K562 (cell line): Measurements from ENCODE around the gene HLA-DOB. TPM values are rescaled to one million over a fixed set of nuclear protein-coding genes. Genes with fewer than 3 reads are reported as not detected.

Experiments used
- CBX8 ChIP-seq: fragments of 200-600 bp; sonication (generic); IDR thresholded peaks from 2 replicates; pipeline ENCODE4 v1.6.1; 2012; ENCODE audit warnings: borderline replicate concordance, mixed run types, low read depth, mild to moderate bottlenecking, moderate library complexity, mixed read lengths, low read length, control low read depth, inconsistent platforms; ENCODE audit not compliant: poor library complexity, severe bottlenecking; ENCODE audit errors: extremely low read depth
- ESRRA ChIP-seq: fragments of 450-650 bp; IDR thresholded peaks from 2 replicates; pipeline ENCODE4 v1.6.1; 2014; ENCODE audit warnings: low read depth, mild to moderate bottlenecking, moderate library complexity, borderline replicate concordance
- GATAD2A ChIP-seq: fragments of 450-650 bp; IDR thresholded peaks from 2 replicates; pipeline ENCODE4 v1.6.1; 2017
- HNRNPH1 ChIP-seq: fragments of 200-400 bp; formaldehyde crosslinking; optimal IDR thresholded peaks from 2 replicates; pipeline ENCODE3; 2017; ENCODE audit warnings: low read depth, mild to moderate bottlenecking, low read length, moderate library complexity
- HNRNPK ChIP-seq: fragments of 200-400 bp; formaldehyde crosslinking; IDR thresholded peaks from one replicate; pipeline ENCODE4 v1.6.1; 2018; ENCODE audit warnings: mild to moderate bottlenecking, low read depth, low read length; ENCODE audit not compliant: poor library complexity, severe bottlenecking
- KHSRP ChIP-seq: fragments of 450-650 bp; IDR thresholded peaks from 2 replicates; pipeline ENCODE4 v1.6.1; 2017
- L3MBTL2 ChIP-seq: fragments of 450-650 bp; IDR thresholded peaks from 2 replicates; pipeline ENCODE4 v1.6.1; 2016; ENCODE audit warnings: mild to moderate bottlenecking, moderate library complexity
- LCOR ChIP-seq: sonication (generic); formaldehyde crosslinking; IDR thresholded peaks from 2 replicates; pipeline ENCODE4 v1.8.0; 2022; ENCODE audit warnings: mild to moderate bottlenecking, missing genetic modification reagents
- MBD2 ChIP-seq: sonication (generic); IDR thresholded peaks from 2 replicates; pipeline ENCODE4 v1.6.1; 2016; ENCODE audit warnings: low read depth, borderline replicate concordance
- MYNN ChIP-seq, 2 experiments: sonication (generic); formaldehyde crosslinking in 1 of 2; IDR thresholded peaks; 2 replicates each; pipeline versions ENCODE4 v1.5.0 to v1.6.1; 2016 to 2020; ENCODE audit warnings: antibody characterized with exemption in 1 of 2, missing genetic modification reagents in 1 of 2
- RBM17 ChIP-seq: fragments of 200-400 bp; formaldehyde crosslinking; IDR thresholded peaks from 2 replicates; pipeline ENCODE4 v1.6.1; 2017; ENCODE audit warnings: low read depth, mild to moderate bottlenecking, low read length, borderline replicate concordance
- SMAD4 ChIP-seq: fragments of 250-450 bp; sonication (Bioruptor Pico); conservative IDR thresholded peaks from 2 replicates; pipeline ENCODE4 v1.8.0; 2021; ENCODE audit warnings: inconsistent platforms, mild to moderate bottlenecking, moderate library complexity
- TAF7 ChIP-seq: fragments of 450-650 bp; IDR thresholded peaks from 2 replicates; pipeline ENCODE4 v1.6.1; 2016; ENCODE audit warnings: missing genetic modification characterization, missing compliant biosample characterization
- ZBTB5 ChIP-seq: fragments of 450-650 bp; IDR thresholded peaks from 2 replicates; pipeline ENCODE4 v1.6.1; 2017; ENCODE audit warnings: antibody characterized with exemption
- ZNF696 ChIP-seq: fragments of 250-450 bp; sonication (Bioruptor Pico); conservative IDR thresholded peaks from 2 replicates; pipeline ENCODE4 v1.4.0; 2020; ENCODE audit warnings: mild to moderate bottlenecking, moderate library complexity
- polyA plus RNA-seq, 8 experiments: library from polyadenylated mRNA; depleted of rRNA in 4 of 8; stranded (reverse) in 5 of 8; unstranded in 3 of 8; fragments of >200 nt; fragmentation: Nextera tagmentation in 2 of 8; fragmentation: Illumina TruSeq in 1 of 8; extraction: Ambion mirVana in 2 of 8; extraction: Trizol in 1 of 8; gene quantifications; 2 replicates each; pipeline versions ENCODE4 v1.2.1 to v1.2.3, GENCODE V29; 2011 to 2014; ENCODE audit warnings: inconsistent platforms in 1 of 8, missing spikeins in 1 of 8
- total RNA-seq, 7 experiments: library from RNA; depleted of rRNA in 6 of 7; stranded (reverse); fragments of >200 nt in 6 of 7; fragmentation: Illumina TruSeq in 2 of 7; extraction: Trizol in 2 of 7; gene quantifications; 2 replicates each; pipeline versions ENCODE4 v1.2.1 to v1.2.3, GENCODE V29; 2011 to 2021; ENCODE audit warnings: low replicate concordance in 1 of 7
- TF ChIP-seq, protein P1 (sequence below): fragments of 250-450 bp; sonication (Bioruptor Pico); IDR thresholded peaks from 2 replicates; pipeline ENCODE4 v1.4.0; 2020; ENCODE audit warnings: mild to moderate bottlenecking, moderate library complexity
- TF ChIP-seq, protein P2 (sequence below): fragments of 250-450 bp; sonication (Bioruptor Pico); IDR thresholded peaks from 2 replicates; pipeline ENCODE4 v1.8.0; 2021; ENCODE audit warnings: moderate library complexity, mild to moderate bottlenecking, inconsistent platforms
- TF ChIP-seq, protein P3 (sequence below): fragments of 450-650 bp; formaldehyde crosslinking; IDR thresholded peaks from 2 replicates; pipeline ENCODE4 v1.4.0; 2020; ENCODE audit warnings: mild to moderate bottlenecking, moderate library complexity

Gene HLA-DOB
- total and polyA plus RNA-seq, 9 of the 15 experiments (the other 6 are each of a cell fraction or from before 2014, with no cell fraction given) = 1.2 to 4.0 (median 2.5) TPM

DNA sequence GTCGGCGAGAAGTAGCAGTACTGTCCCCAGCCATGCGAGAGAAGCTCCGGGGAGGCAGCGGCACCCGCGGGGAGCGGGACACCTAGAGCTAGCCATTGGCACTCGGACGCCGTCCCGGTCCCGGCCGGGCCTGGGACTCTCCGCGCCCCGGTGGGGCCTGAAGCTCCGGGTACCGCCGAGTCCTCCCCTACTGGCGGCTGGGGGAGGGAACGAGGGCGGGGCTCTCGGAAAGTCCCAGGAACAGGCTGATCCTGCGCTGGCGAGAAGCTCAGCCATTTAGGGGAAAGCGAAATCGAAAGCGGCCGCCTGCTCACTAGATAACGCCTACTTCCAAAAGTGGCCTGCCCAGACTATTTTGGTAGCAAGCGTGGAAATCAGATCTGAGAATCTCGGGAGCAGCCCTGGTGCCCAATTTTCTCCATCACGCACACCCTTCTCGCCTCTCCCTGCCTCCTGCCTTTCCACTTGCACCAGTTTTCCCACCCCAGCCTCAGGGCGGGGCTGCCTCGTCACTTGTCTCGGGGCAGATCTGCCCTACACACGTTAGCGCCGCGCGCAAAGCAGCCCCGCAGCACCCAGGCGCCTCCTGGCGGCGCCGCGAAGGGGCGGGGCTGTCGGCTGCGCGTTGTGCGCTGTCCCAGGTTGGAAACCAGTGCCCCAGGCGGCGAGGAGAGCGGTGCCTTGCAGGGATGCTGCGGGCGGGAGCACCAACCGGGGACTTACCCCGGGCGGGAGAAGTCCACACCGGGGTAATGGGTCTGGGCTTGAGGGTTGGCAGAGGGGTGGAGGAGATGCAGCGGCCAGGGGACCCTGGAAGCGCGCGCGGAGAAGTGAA lies 37.0 kb upstream of the HLA-DOB start, which contains the start of the genes PSMB9 and TAP1 (continued):
- TF ChIP-seq, protein P1, sequence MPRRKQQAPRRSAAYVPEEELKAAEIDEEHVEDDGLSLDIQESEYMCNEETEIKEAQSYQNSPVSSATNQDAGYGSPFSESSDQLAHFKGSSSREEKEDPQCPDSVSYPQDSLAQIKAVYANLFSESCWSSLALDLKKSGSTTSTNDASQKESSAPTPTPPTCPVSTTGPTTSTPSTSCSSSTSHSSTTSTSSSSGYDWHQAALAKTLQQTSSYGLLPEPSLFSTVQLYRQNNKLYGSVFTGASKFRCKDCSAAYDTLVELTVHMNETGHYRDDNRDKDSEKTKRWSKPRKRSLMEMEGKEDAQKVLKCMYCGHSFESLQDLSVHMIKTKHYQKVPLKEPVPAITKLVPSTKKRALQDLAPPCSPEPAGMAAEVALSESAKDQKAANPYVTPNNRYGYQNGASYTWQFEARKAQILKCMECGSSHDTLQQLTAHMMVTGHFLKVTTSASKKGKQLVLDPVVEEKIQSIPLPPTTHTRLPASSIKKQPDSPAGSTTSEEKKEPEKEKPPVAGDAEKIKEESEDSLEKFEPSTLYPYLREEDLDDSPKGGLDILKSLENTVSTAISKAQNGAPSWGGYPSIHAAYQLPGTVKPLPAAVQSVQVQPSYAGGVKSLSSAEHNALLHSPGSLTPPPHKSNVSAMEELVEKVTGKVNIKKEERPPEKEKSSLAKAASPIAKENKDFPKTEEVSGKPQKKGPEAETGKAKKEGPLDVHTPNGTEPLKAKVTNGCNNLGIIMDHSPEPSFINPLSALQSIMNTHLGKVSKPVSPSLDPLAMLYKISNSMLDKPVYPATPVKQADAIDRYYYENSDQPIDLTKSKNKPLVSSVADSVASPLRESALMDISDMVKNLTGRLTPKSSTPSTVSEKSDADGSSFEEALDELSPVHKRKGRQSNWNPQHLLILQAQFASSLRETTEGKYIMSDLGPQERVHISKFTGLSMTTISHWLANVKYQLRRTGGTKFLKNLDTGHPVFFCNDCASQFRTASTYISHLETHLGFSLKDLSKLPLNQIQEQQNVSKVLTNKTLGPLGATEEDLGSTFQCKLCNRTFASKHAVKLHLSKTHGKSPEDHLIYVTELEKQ (CRISPR knock-in tag) = no peak
- peak; percentile 91 for TF ChIP-seq L3MBTL2
- TF ChIP-seq KHSRP = peak; percentile 70
- no peak for TF ChIP-seq GATAD2A
- peak; percentile 41; the same call in 1 of the 2 replicates for TF ChIP-seq MBD2
- peak; percentile 97 for TF ChIP-seq LCOR (CRISPR knock-in tag)
- TF ChIP-seq RBM17 = no peak
- no peak for TF ChIP-seq ZBTB5
- no peak for TF ChIP-seq CBX8
- TF ChIP-seq MYNN (IDR thresholded peaks at IDR 0.05) = no peak
- TF ChIP-seq MYNN (CRISPR knock-in tag; IDR thresholded peaks at IDR 0.05) = no peak
- TF ChIP-seq, protein P2, sequence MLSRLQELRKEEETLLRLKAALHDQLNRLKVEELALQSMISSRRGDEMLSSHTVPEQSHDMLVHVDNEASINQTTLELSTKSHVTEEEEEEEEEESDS (CRISPR knock-in tag) = no peak
- no peak for TF ChIP-seq HNRNPH1
- TF ChIP-seq ZNF696 (CRISPR knock-in tag) = no peak
- no peak for TF ChIP-seq TAF7
- TF ChIP-seq SMAD4 = peak; percentile 85
- TF ChIP-seq ESRRA = peak; percentile 19; the same call in 1 of the 2 replicates
- TF ChIP-seq, protein P3, sequence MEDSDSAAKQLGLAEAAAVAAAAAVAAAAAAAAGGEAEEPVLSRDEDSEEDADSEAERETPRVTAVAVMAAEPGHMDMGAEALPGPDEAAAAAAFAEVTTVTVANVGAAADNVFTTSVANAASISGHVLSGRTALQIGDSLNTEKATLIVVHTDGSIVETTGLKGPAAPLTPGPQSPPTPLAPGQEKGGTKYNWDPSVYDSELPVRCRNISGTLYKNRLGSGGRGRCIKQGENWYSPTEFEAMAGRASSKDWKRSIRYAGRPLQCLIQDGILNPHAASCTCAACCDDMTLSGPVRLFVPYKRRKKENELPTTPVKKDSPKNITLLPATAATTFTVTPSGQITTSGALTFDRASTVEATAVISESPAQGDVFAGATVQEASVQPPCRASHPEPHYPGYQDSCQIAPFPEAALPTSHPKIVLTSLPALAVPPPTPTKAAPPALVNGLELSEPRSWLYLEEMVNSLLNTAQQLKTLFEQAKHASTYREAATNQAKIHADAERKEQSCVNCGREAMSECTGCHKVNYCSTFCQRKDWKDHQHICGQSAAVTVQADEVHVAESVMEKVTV (CRISPR knock-in tag) = peak; percentile 75
- no peak for TF ChIP-seq HNRNPK
